T-cell (primary cell): ENCODE measurements around the gene SMPD2. TPM values are rescaled to one million over a fixed set of nuclear protein-coding genes. Genes with fewer than 3 reads are reported as not detected.
A peak's percentile ranks its signal among the peaks of the same experiment; 100 is the strongest.

Source experiments
- ATAC-seq, 4 experiments: fragments of 200-7000 bp in 3 of 4; fragments of 150-1000 bp in 1 of 4; cut with Tn5 transposase; replicated peaks in 1 of 4; 1 replicate in 3 of 4; 2 replicates in 1 of 4; pipeline ENCODE4 v1.10.0; 2021; ENCODE audit warnings: moderate library complexity in 3 of 4, mild to moderate bottlenecking in 2 of 4, moderate number of reproducible peaks in 1 of 4
- CTCF ChIA-PET, 2 donors: fragments of 300-600 bp; sonication (Branson Sonifier 250); formaldehyde crosslinking; loops; one replicate each; lab custom pipeline; 2022; ENCODE audit warnings: antibody characterized with exemption in 2 of 2; lab: Charles Lee
- POLR2A ChIA-PET, 2 donors: fragments of 300-600 bp; sonication (Branson Sonifier 250); formaldehyde crosslinking; loops; one replicate each; lab custom pipeline; 2022; ENCODE audit warnings: antibody characterized with exemption in 2 of 2; lab: Charles Lee
- DNase-seq, 35 experiments: peaks; one replicate each; pipeline versions ENCODE4 v3.0.0 to v3.0.0-alpha.2; 2013 to 2023
- H3K27ac ChIP-seq: one replicate; pipeline ENCODE4 v1.5.1; 2013; ENCODE audit warnings: low read length
- H3K27me3 ChIP-seq, 2 experiments: replicated peaks in 1 of 2; 1 replicate in 1 of 2; 2 replicates in 1 of 2; pipeline versions ENCODE4 v1.6.1 to v1.7.0; 2013; ENCODE audit warnings: low read length in 1 of 2, mixed read lengths in 1 of 2; ENCODE audit not compliant: control insufficient read depth in 2 of 2, insufficient read depth in 2 of 2; ENCODE audit errors: extremely low read depth in 1 of 2
- H3K36me3 ChIP-seq, 2 donors: 1 replicate in 1 of 2; 2 replicates in 1 of 2; pipeline versions ENCODE4 v1.6.1 to v1.7.0; 2013; ENCODE audit warnings: low read length in 1 of 2; ENCODE audit not compliant: control insufficient read depth in 2 of 2, insufficient read depth in 1 of 2; ENCODE audit errors: extremely low read depth in 1 of 2
- H3K4me1 ChIP-seq, 2 experiments: 1 replicate in 1 of 2; 2 replicates in 1 of 2; pipeline versions ENCODE4 v1.6.1 to v1.7.0; 2013; ENCODE audit warnings: low read length in 2 of 2, mixed read lengths in 1 of 2; ENCODE audit not compliant: insufficient read depth in 2 of 2, control insufficient read depth in 1 of 2; ENCODE audit errors: extremely low read depth in 1 of 2
- H3K4me3 ChIP-seq, 2 donors: 1 replicate in 1 of 2; 2 replicates in 1 of 2; pipeline versions ENCODE4 v1.5.1 to v1.7.0; 2013; ENCODE audit warnings: mild to moderate bottlenecking in 2 of 2, low read length in 1 of 2, moderate library complexity in 1 of 2; ENCODE audit not compliant: control insufficient read depth in 1 of 2; ENCODE audit errors: extremely low read depth in 1 of 2
- H3K9me3 ChIP-seq: 2 replicates; pipeline ENCODE4 v1.7.0; 2013
- H3K27ac Mint-ChIP-seq, 2 donors: one replicate each; pipeline ENCODE4 v1.8.0; 2020 to 2021; ENCODE audit warnings: mild to moderate bottlenecking in 2 of 2, mixed read lengths in 2 of 2
- H3K27me3 Mint-ChIP-seq, 2 donors: one replicate each; pipeline ENCODE4 v1.8.0; 2021 to 2022; ENCODE audit warnings: mixed read lengths in 2 of 2
- H3K36me3 Mint-ChIP-seq: one replicate; pipeline ENCODE4 v1.8.0; 2021; ENCODE audit warnings: mixed read lengths
- H3K4me1 Mint-ChIP-seq, 3 donors: one replicate each; pipeline ENCODE4 v1.8.0; 2020 to 2022; ENCODE audit warnings: mixed read lengths in 3 of 3, mild to moderate bottlenecking in 1 of 3
- H3K4me3 Mint-ChIP-seq, 3 donors: one replicate each; pipeline ENCODE4 v1.8.0; 2020 to 2022; ENCODE audit warnings: mild to moderate bottlenecking in 3 of 3, mixed read lengths in 3 of 3, moderate library complexity in 3 of 3
- H3K9me3 Mint-ChIP-seq, 3 donors: one replicate each; pipeline ENCODE4 v1.8.0; 2020 to 2022; ENCODE audit warnings: mixed read lengths in 3 of 3
- WGBS: methylation state at CpG from one replicate; pipeline ENCODE4 v1.1.5; 2013; ENCODE audit warnings: missing lambda C conversion rate; ENCODE audit not compliant: insufficient coverage; 5-methylcytosine and 5-hydroxymethylcytosine counted together
- total RNA-seq, 35 experiments: library from RNA in 6 of 35; stranded (reverse) in 6 of 35; fragments of 120-200 nt in 1 of 35; gene quantifications; one replicate each; pipeline versions ENCODE4 v1.2.1 to v1.2.4 and lab custom pipeline; 2013 to 2026

The SMPD2 gene
- total RNA-seq, 5 donors from 2014 or later (not counting 1 experiment from before 2014, with no cell fraction given): 21.1 to 36.7 (median 23.7) TPM

- H3K27ac Mint-ChIP-seq: peak overlapping the region; percentile 65 to 76
- Histone ChIP-seq H3K36me3 (peaks cover 0 to 14% of the 10 kb centered on the region in 2 donors), H3K27ac (peak overlapping the region; percentile 80), H3K4me1 (peaks cover 34% of the 10 kb centered on the region in 2 experiments), H3K27me3 (no peaks in the 10 kb centered on the region), H3K9me3 (no peaks in the 10 kb centered on the region), H3K4me3 (peak overlapping the region; percentile 48 to 51)
- DNase-seq (no peak), ATAC-seq (no peak)
- POLR2A ChIA-PET: no interaction called here
- peaks cover 43 to 47% (median 45%) of the 10 kb centered on the region in 3 donors for H3K4me1 Mint-ChIP-seq
- H3K4me3 Mint-ChIP-seq: peak overlapping the region; percentile 68 to 89 (median 81)
- H3K36me3 Mint-ChIP-seq: peaks cover 27% of the 10 kb centered on the region
- no peaks in the 10 kb centered on the region for H3K27me3 Mint-ChIP-seq
- no CpG with 5 or more reads among the region's 6 CpGs for WGBS
- H3K9me3 Mint-ChIP-seq: no peaks in the 10 kb centered on the region
- CTCF ChIA-PET: interaction anchor here in 1 of 2 donors (0.8 to 1.4 kb wide), 3 partner anchors 8 to 101 kb away, joined by 3 to 4 read pairs (median 3); partner anchors contain the start of gene CD164
Measured at GRCh38 chr6:109483735-109484057, 43.2 kb downstream of the SMPD2 start.

GRCh38 chr6:109484122-109484521, 43.6 kb downstream of the SMPD2 start:
- WGBS: 92% methylated on average over 2 of the region's 3 CpGs
- CTCF ChIA-PET: interaction anchor here in 1 of 2 donors (1.4 kb wide), 1 partner anchor 101 kb away, joined by 4 read pairs; the partner anchor contains the start of gene CD164

DNA sequence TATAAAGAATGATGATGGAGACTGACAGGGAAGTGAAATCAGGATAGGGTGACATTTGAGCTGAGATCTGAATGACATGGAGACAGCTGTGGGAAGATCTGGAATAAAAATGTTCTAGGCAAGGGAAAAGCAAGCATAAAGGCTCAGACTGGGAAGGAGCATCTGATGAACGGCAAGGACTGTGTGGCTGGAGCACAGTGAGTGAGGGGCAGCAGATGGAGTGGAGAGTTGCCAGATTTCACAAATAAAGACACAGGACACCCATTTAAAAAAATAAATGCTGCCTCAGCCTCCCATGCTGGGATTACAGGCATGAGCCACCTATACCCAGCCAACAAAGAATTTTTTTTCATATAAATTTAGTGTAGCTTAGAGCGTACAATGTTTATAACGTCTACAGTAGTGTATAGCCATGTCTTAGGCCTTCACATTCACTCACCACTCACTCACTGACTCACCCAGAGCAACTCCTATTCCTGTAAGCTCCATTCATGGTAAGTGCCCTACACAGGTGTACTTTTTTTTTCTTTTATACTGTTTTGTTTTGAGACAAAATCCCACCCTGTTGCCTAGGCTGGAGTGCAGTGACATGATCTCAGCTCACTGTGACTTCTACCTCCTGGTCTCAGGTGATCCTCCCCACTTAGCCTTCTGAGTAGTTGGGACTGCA, 44.9 kb downstream of the SMPD2 start:
- Mint-ChIP-seq H3K27me3 (no peaks in the 10 kb centered on the region), H3K36me3 (peaks cover 17% of the 10 kb centered on the region), H3K4me1 (peaks cover 28 to 37% (median 32%) of the 10 kb centered on the region in 3 donors), H3K9me3 (no peaks in the 10 kb centered on the region), H3K27ac (peak overlapping the region in 1 of 2 donors; percentile 34), H3K4me3 (no peak overlapping the region)
- Histone ChIP-seq H3K9me3 (no peaks in the 10 kb centered on the region), H3K4me1 (peaks cover 21% of the 10 kb centered on the region in 2 experiments), H3K36me3 (peaks cover 0 to 7% of the 10 kb centered on the region in 2 donors), H3K27me3 (no peaks in the 10 kb centered on the region), H3K27ac (no peak overlapping the region), H3K4me3 (no peak overlapping the region)
- ChIA-PET POLR2A (no interaction called here), CTCF (interaction anchor here (0.7 to 1.1 kb wide), 3 partner anchors 44 to 101 kb away, joined by 3 to 5 read pairs (median 3); no protein-coding TSS in a partner anchor)
- ATAC-seq: no peak
- no CpG with 5 or more reads among the region's 3 CpGs for WGBS
- DNase-seq: no peak

More at GRCh38 chr6:109484122-109484521, 43.6 kb downstream of the SMPD2 start:
- H3K27me3 ChIP-seq: no peaks in the 10 kb centered on the region
- peaks cover 39 to 43% (median 40%) of the 10 kb centered on the region in 3 donors for H3K4me1 Mint-ChIP-seq
- H3K4me3 ChIP-seq: no peak overlapping the region
- ATAC-seq (no peak), DNase-seq (no peak)
- peaks cover 30 to 34% of the 10 kb centered on the region in 2 experiments for H3K4me1 ChIP-seq
- POLR2A ChIA-PET: no interaction called here
- H3K27me3 Mint-ChIP-seq: no peaks in the 10 kb centered on the region
- H3K9me3 Mint-ChIP-seq: no peaks in the 10 kb centered on the region
- H3K36me3 Mint-ChIP-seq: peaks cover 22% of the 10 kb centered on the region
- peak overlapping the region; percentile 65 to 76 for H3K27ac Mint-ChIP-seq
- H3K9me3 ChIP-seq: no peaks in the 10 kb centered on the region
- peak overlapping the region; percentile 80 for H3K27ac ChIP-seq
- H3K4me3 Mint-ChIP-seq: peak overlapping the region; percentile 68 to 89 (median 81)
- peaks cover 0 to 14% of the 10 kb centered on the region in 2 donors for H3K36me3 ChIP-seq

GRCh38 chr6:109486068-109486467, 45.5 kb downstream of the SMPD2 start:
- no CpG with 5 or more reads among the region's 1 CpG for whole genome bisulfite sequencing
- POLR2A ChIA-PET: no interaction called here
- H3K27ac ChIP-seq: no peak overlapping the region

GRCh38 chr6:109488001-109488400, 47.5 kb downstream of the SMPD2 start:
- CTCF ChIA-PET: interaction anchor here in 1 of 2 donors (0.6 to 1.0 kb wide), 2 partner anchors 44 to 906 kb away, joined by 5 read pairs; no protein-coding TSS in a partner anchor
- DNase-seq (no peak), ATAC-seq (no peak)
- H3K27me3 ChIP-seq: no peaks in the 10 kb centered on the region
- H3K27ac ChIP-seq: no peak overlapping the region
- Mint-ChIP-seq H3K27ac (no peak overlapping the region), H3K9me3 (no peaks in the 10 kb centered on the region), H3K4me1 (peaks cover 27 to 33% (median 27%) of the 10 kb centered on the region in 3 donors), H3K4me3 (no peak overlapping the region), H3K36me3 (no peaks in the 10 kb centered on the region), H3K27me3 (no peaks in the 10 kb centered on the region)
- no peaks in the 10 kb centered on the region for H3K36me3 ChIP-seq
- no peak overlapping the region for H3K4me3 ChIP-seq
- H3K9me3 ChIP-seq: no peaks in the 10 kb centered on the region
- POLR2A ChIA-PET: no interaction called here
- peaks cover 15% of the 10 kb centered on the region in 2 experiments for H3K4me1 ChIP-seq

More at GRCh38 chr6:109486068-109486467, 45.5 kb downstream of the SMPD2 start:
- CTCF ChIA-PET: interaction anchor here in 1 of 2 donors (0.7 to 1.1 kb wide), 2 partner anchors 101 to 102 kb away, joined by 3 to 5 read pairs; no protein-coding TSS in a partner anchor
- no peaks in the 10 kb centered on the region for H3K27me3 Mint-ChIP-seq
- ATAC-seq: no peak
- H3K9me3 Mint-ChIP-seq: no peaks in the 10 kb centered on the region
- H3K4me3 ChIP-seq: no peak overlapping the region
- peaks cover 0 to under 1% of the 10 kb centered on the region in 2 donors for H3K36me3 ChIP-seq
- peaks cover 20 to 21% of the 10 kb centered on the region in 2 experiments for H3K4me1 ChIP-seq
- DNase-seq: no peak
- no peak overlapping the region for H3K27ac Mint-ChIP-seq
- peaks cover 28 to 36% (median 31%) of the 10 kb centered on the region in 3 donors for H3K4me1 Mint-ChIP-seq
- peaks cover 13% of the 10 kb centered on the region for H3K36me3 Mint-ChIP-seq
- H3K4me3 Mint-ChIP-seq: no peak overlapping the region
- H3K27me3 ChIP-seq: no peaks in the 10 kb centered on the region
- no peaks in the 10 kb centered on the region for H3K9me3 ChIP-seq

DNA sequence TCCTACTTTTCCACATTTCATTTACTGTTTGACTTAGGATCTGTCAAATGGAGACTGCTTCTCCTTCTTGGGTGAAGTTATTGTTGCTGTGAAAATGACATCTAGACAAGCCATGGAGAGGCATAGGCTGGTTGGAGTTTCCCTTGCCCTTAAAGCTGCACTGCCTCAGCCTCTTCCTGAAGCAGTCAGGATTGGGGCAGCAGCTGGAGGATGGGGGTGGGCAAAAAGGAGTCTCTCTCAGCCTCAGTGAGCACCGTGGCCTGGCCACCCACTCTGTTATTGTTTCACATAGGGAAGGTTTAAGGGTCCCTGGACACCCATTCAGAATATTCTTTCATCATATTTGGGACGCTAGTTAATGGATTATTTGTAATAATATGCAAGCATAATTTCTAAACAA, 50.2 kb downstream of the SMPD2 start:
- peak in 1 of 4 experiments; percentile 42 for ATAC-seq
- no peaks in the 10 kb centered on the region for H3K36me3 ChIP-seq
- Mint-ChIP-seq H3K4me3 (peak overlapping the region in 1 of 3 donors; percentile 18), H3K27ac (peak overlapping the region; percentile 87 to 92), H3K9me3 (no peaks in the 10 kb centered on the region), H3K4me1 (peaks cover 17 to 23% (median 17%) of the 10 kb centered on the region in 3 donors), H3K36me3 (no peaks in the 10 kb centered on the region), H3K27me3 (no peaks in the 10 kb centered on the region)
- H3K4me3 ChIP-seq: no peak overlapping the region
- ChIA-PET CTCF (interaction anchor here (0.7 to 1.3 kb wide), 5 partner anchors 12 to 303 kb away, joined by 3 to 20 read pairs (median 4); no protein-coding TSS in a partner anchor), POLR2A (interaction anchor here in 1 of 2 donors (1.3 kb wide), 1 partner anchor 50 kb away, joined by 4 read pairs; the partner anchor contains the start of genes PPIL6 and SMPD2)
- no peaks in the 10 kb centered on the region for H3K27me3 ChIP-seq
- H3K9me3 ChIP-seq: no peaks in the 10 kb centered on the region
- WGBS: no CpG with 5 or more reads among the region's 2 CpGs
- DNase-seq: peak in 1 of 35 experiments; percentile 24
- H3K27ac ChIP-seq: peak overlapping the region; percentile 69
- peaks cover 15% of the 10 kb centered on the region in 2 experiments for H3K4me1 ChIP-seq
